HepG2 (cell line): ENCODE measurements around the gene PPP2R5D. TPM values are rescaled to one million over a fixed set of nuclear protein-coding genes. Genes with fewer than 3 reads are reported as not detected.

ENCODE experiments used
- CEBPB ChIP-seq: IDR thresholded peaks from 2 replicates; pipeline ENCODE4 v1.6.1; 2011; ENCODE audit warnings: low read depth, low read length, improper control_type of control experiment, borderline replicate concordance
- CEBPG ChIP-seq: IDR thresholded peaks from 2 replicates; pipeline ENCODE4 v1.6.1; 2016
- DPF2 ChIP-seq: sonication (generic); formaldehyde crosslinking; IDR thresholded peaks from 2 replicates; pipeline ENCODE4 v1.4.0; 2020; ENCODE audit warnings: mild to moderate bottlenecking, low read depth, missing genetic modification reagents, borderline replicate concordance
- ELF1 ChIP-seq: sonication (generic); formaldehyde crosslinking; IDR thresholded peaks from 2 replicates; pipeline ENCODE4 v1.4.0; 2020; ENCODE audit warnings: missing genetic modification reagents
- FOXA3 ChIP-seq: IDR thresholded peaks from 2 replicates; pipeline ENCODE4 v1.6.1; 2016; ENCODE audit warnings: missing genetic modification reagents, missing compliant biosample characterization
- MBNL3 ChIP-seq: fragments of 250-450 bp; sonication (Bioruptor Pico); conservative IDR thresholded peaks from 2 replicates; pipeline ENCODE4 v1.8.0; 2022; ENCODE audit warnings: mild to moderate bottlenecking, inconsistent platforms
- NRL ChIP-seq: sonication (generic); formaldehyde crosslinking; IDR thresholded peaks from 2 replicates; pipeline ENCODE4 v1.5.0; 2020; ENCODE audit warnings: missing genetic modification reagents, mild to moderate bottlenecking, moderate library complexity, borderline replicate concordance
- ONECUT2 ChIP-seq: sonication (generic); formaldehyde crosslinking; IDR thresholded peaks from 2 replicates; pipeline ENCODE4 v1.4.0; 2020; ENCODE audit warnings: missing genetic modification reagents
- RBM39 ChIP-seq: fragments of 200-400 bp; formaldehyde crosslinking; IDR thresholded peaks from one replicate; pipeline ENCODE4 v1.6.1; 2018; ENCODE audit warnings: antibody characterized with exemption, mild to moderate bottlenecking, low read depth, low read length; ENCODE audit not compliant: poor library complexity, severe bottlenecking
- SAFB2 ChIP-seq: sonication (generic); formaldehyde crosslinking; IDR thresholded peaks from 2 replicates; pipeline ENCODE4 v1.5.1; 2020; ENCODE audit warnings: missing genetic modification reagents, low read depth, mild to moderate bottlenecking, borderline replicate concordance
- SAP130 ChIP-seq: IDR thresholded peaks from 2 replicates; pipeline ENCODE4 v1.6.1; 2016; ENCODE audit warnings: low read depth
- TAF1 ChIP-seq: sonication (generic); formaldehyde crosslinking; IDR thresholded peaks from 2 replicates; pipeline ENCODE4 v1.4.0; 2020; ENCODE audit warnings: missing genetic modification reagents
- TRIM24 ChIP-seq: sonication (generic); formaldehyde crosslinking; IDR thresholded peaks from 2 replicates; pipeline ENCODE4 v1.8.0; 2022; ENCODE audit warnings: mild to moderate bottlenecking, missing genetic modification reagents
- ZFP36L2 ChIP-seq: sonication (generic); formaldehyde crosslinking; IDR thresholded peaks from 2 replicates; pipeline ENCODE4 v1.4.0; 2020; ENCODE audit warnings: missing genetic modification reagents
- ZMYM2 ChIP-seq: sonication (generic); formaldehyde crosslinking; IDR thresholded peaks from 2 replicates; pipeline ENCODE4 v1.8.0; 2022; ENCODE audit warnings: mild to moderate bottlenecking, missing genetic modification reagents
- ZNF136 ChIP-seq: sonication (generic); formaldehyde crosslinking; IDR thresholded peaks from 2 replicates; pipeline ENCODE4 v1.8.1; 2022; ENCODE audit warnings: low read depth, mild to moderate bottlenecking, moderate library complexity, missing genetic modification reagents
- ZNF138 ChIP-seq: sonication (generic); formaldehyde crosslinking; IDR thresholded peaks from 2 replicates; pipeline ENCODE4 v1.5.0; 2020; ENCODE audit warnings: mild to moderate bottlenecking, low read depth, missing genetic modification reagents
- ZNF230 ChIP-seq: sonication (generic); formaldehyde crosslinking; IDR thresholded peaks from 2 replicates; pipeline ENCODE4 v1.4.0; 2020; ENCODE audit warnings: mild to moderate bottlenecking, missing genetic modification reagents
- ZNF318 ChIP-seq: sonication (generic); formaldehyde crosslinking; IDR thresholded peaks from 2 replicates; pipeline ENCODE4 v1.4.0; 2020; ENCODE audit warnings: mild to moderate bottlenecking, missing genetic modification reagents
- ZNF333 ChIP-seq: sonication (generic); formaldehyde crosslinking; IDR thresholded peaks from 2 replicates; pipeline ENCODE4 v1.4.0; 2020; ENCODE audit warnings: mild to moderate bottlenecking, missing genetic modification reagents, borderline replicate concordance
- ZNF34 ChIP-seq: sonication (generic); formaldehyde crosslinking; IDR thresholded peaks from 2 replicates; pipeline ENCODE4 v1.4.0; 2020; ENCODE audit warnings: mild to moderate bottlenecking, missing genetic modification reagents, borderline replicate concordance
- ZNF510 ChIP-seq: sonication (generic); formaldehyde crosslinking; IDR thresholded peaks from 2 replicates; pipeline ENCODE4 v1.4.0; 2020; ENCODE audit warnings: low read depth, mild to moderate bottlenecking, missing genetic modification reagents
- ZSCAN22 ChIP-seq: sonication (generic); formaldehyde crosslinking; IDR thresholded peaks from 2 replicates; pipeline ENCODE4 v1.4.0; 2020; ENCODE audit warnings: mild to moderate bottlenecking, missing genetic modification reagents
- polyA plus RNA-seq, 8 experiments: library from polyadenylated mRNA; depleted of rRNA in 3 of 8; stranded (reverse) in 7 of 8; unstranded in 1 of 8; fragments of >200 nt; fragmentation: Illumina TruSeq in 4 of 8; extraction: Trizol in 4 of 8; gene quantifications; 2 replicates each; pipeline versions ENCODE4 v1.2.1 to v1.2.3, GENCODE V29; 2011 to 2016; ENCODE audit warnings: low read depth in 4 of 8, missing spikeins in 1 of 8, mixed read lengths in 1 of 8; ENCODE audit not compliant: insufficient read depth in 1 of 8
- total RNA-seq, 5 experiments: library from RNA; depleted of rRNA; stranded (reverse); fragments of >200 nt; fragmentation: Illumina TruSeq; extraction: Trizol; gene quantifications; 2 replicates each; pipeline ENCODE4 v1.2.3, GENCODE V29; 2016; ENCODE audit warnings: low read depth in 1 of 5

The PPP2R5D gene
- total and polyA plus RNA-seq, 2 of the 13 experiments (the other 11 are each of a cell fraction or from before 2014, with no cell fraction given): 53.7 to 60.4 TPM

DNA sequence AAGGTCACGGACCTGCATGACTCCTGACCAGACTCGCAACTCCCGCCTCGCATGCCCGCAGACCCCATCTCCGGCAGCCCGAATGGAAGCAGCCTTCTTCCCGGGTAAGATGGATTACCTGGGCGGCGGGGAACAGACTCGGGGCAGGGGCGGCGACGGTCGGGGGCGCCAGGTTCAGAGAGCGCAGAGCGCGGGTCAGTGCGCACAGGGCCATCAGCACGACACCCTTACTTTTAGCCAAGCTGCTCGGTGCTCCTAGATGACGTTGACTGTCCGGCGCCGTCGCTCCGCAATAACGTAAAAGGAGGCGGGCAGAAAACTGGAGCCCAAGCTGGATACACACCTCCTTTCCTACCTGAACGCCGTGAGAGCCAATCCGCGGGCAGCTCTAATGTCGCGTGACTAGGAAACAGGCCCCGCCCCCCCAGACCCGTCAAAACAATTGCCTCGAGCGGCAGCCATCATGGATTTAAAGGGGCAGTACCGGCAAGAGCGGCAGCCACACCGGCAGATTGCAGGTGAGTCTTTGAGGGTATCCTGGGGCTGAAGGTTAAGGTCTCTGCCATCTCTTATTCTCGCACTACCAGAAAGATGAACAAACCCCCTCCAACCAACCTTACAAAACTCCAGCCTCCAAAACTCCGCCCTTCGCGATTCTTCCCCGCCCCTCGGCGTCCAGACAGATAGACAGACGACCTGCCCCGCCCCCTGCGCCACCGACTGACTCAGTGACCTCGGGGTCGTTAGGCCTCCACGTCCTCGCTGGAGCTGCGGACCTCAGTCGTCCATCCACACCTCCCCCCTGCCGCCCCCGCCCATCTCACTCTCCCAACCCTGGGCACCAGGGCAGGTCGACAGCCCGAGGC lies 75.0 kb downstream of the PPP2R5D start, which contains the start of the genes KLC4 and MRPL2 (continued):
- TF ChIP-seq CEBPB: no peak
- peak; percentile 67 for TF ChIP-seq FOXA3 (CRISPR knock-in tag)
- no peak for TF ChIP-seq TRIM24 (CRISPR knock-in tag)
- 0 out of 2 replicates have a peak, but pooled peaks have one; percentile 23 for TF ChIP-seq ZSCAN22 (CRISPR knock-in tag)
- no peak for TF ChIP-seq RBM39
- peak; percentile 61 for TF ChIP-seq ZNF333
- no peak for TF ChIP-seq ZNF136 (CRISPR knock-in tag)
- TF ChIP-seq ZMYM2 (CRISPR knock-in tag): no peak
- peak; percentile 74; the same call in 1 of the 2 replicates for TF ChIP-seq NRL (CRISPR knock-in tag)
- TF ChIP-seq MBNL3 (CRISPR knock-in tag): no peak
- TF ChIP-seq ZNF230: no peak; the same call in 1 of the 2 replicates
- peak; percentile 95; the same call in 1 of the 2 replicates for TF ChIP-seq ZNF510
- TF ChIP-seq ELF1: peak; percentile 70
- no peak for TF ChIP-seq CEBPG (CRISPR knock-in tag)
- no peak for TF ChIP-seq SAFB2 (CRISPR knock-in tag)
- TF ChIP-seq ONECUT2 (CRISPR knock-in tag): no peak
- TF ChIP-seq TAF1 (CRISPR knock-in tag): peak; percentile 86
- TF ChIP-seq ZNF34 (CRISPR knock-in tag): peak; percentile 90
- TF ChIP-seq ZNF138 (CRISPR knock-in tag): no peak
- no peak for TF ChIP-seq ZNF318 (CRISPR knock-in tag)
- no peak; the same call in 1 of the 2 replicates for TF ChIP-seq DPF2 (CRISPR knock-in tag)
- no peak for TF ChIP-seq ZFP36L2 (CRISPR knock-in tag)
- peak; percentile 92 for TF ChIP-seq SAP130 (CRISPR knock-in tag)
